Measurements from ENCODE around the gene B3GALT6. TPM values are rescaled to one million over a fixed set of nuclear protein-coding genes. Genes with fewer than 3 reads are reported as not detected.

The B3GALT6 gene
- total RNA-seq, 1 experiment from 2014 or later = 20.0 TPM

DNA sequence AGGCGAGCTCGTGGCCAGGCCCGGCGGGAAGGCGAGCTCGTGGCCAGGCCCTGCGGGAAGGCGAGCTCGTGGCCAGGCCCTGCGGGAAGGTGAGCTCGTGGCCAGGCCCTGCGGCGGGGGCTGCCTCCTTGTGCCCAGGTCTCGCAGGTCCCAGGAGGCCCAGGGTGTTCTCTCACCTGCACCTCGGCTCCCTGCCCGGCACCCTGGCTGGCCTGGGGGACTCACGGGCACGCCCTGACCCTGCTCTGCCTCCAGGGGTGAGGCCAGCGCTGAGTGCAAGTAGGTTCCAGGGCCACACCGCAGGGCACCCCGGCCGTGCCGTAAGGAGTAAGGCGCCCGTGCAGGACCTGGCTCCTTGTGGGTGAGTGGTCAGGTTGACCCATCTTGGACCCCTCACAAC, 4.7 kb upstream of the B3GALT6 start:
- H3K27me3 Mint-ChIP-seq (ENCODE audit: low read depth) = no peaks in the 10 kb centered on the region
- ChIA-PET CTCF (no interaction called here), POLR2A (no interaction called here)
- H3K4me1 Mint-ChIP-seq = peaks cover 7% of the 10 kb centered on the region
- H3K27ac Mint-ChIP-seq = no peak overlapping the region
- ATAC-seq (no peak), DNase-seq (ENCODE audit: low spot score) (no peak)
- H3K9me3 Mint-ChIP-seq = no peaks in the 10 kb centered on the region
- H3K4me3 Mint-ChIP-seq = no peak overlapping the region
- peaks cover 22% of the 10 kb centered on the region for H3K36me3 Mint-ChIP-seq
- no peak for TF ChIP-seq SMAD4 (CRISPR knock-in tag; IDR thresholded peaks at IDR 0.05)
- no peak for TF ChIP-seq ARID4B (CRISPR knock-in tag; IDR thresholded peaks at IDR 0.05; ENCODE audit: borderline replicate concordance)
- TF ChIP-seq EMX1 (CRISPR knock-in tag; IDR thresholded peaks at IDR 0.05) = no peak
- no peak for TF ChIP-seq GABPB1 (CRISPR knock-in tag; IDR thresholded peaks at IDR 0.05)
- no peak for TF ChIP-seq ZSCAN18 (CRISPR knock-in tag; IDR thresholded peaks at IDR 0.05)
- TF ChIP-seq CBFB (CRISPR knock-in tag; IDR thresholded peaks at IDR 0.05; ENCODE audit: low read depth) = no peak
- no peak for TF ChIP-seq HMGXB4 (CRISPR knock-in tag; IDR thresholded peaks at IDR 0.05)
- no peak for TF ChIP-seq FOXJ3 (CRISPR knock-in tag; IDR thresholded peaks at IDR 0.05; ENCODE audit: borderline replicate concordance)
- no peak for TF ChIP-seq ZNF671 (CRISPR knock-in tag; IDR thresholded peaks at IDR 0.05)
- TF ChIP-seq AR (CRISPR knock-in tag; IDR thresholded peaks at IDR 0.05) = no peak
- no peak for TF ChIP-seq GTF2I (CRISPR knock-in tag; conservative IDR thresholded peaks at IDR 0.05)
- no peak for TF ChIP-seq PRDM15 (CRISPR knock-in tag; IDR thresholded peaks at IDR 0.05)
- no peak for TF ChIP-seq ATF3 (CRISPR knock-in tag; conservative IDR thresholded peaks at IDR 0.05)
- no peak for TF ChIP-seq NR2C2 (CRISPR knock-in tag; IDR thresholded peaks at IDR 0.05)
- TF ChIP-seq, protein P1, sequence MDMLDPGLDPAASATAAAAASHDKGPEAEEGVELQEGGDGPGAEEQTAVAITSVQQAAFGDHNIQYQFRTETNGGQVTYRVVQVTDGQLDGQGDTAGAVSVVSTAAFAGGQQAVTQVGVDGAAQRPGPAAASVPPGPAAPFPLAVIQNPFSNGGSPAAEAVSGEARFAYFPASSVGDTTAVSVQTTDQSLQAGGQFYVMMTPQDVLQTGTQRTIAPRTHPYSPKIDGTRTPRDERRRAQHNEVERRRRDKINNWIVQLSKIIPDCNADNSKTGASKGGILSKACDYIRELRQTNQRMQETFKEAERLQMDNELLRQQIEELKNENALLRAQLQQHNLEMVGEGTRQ (CRISPR knock-in tag; IDR thresholded peaks at IDR 0.05) = no peak
- TF ChIP-seq ZNF416 (CRISPR knock-in tag; IDR thresholded peaks at IDR 0.05) = no peak
- TF ChIP-seq JAZF1 (CRISPR knock-in tag; IDR thresholded peaks at IDR 0.05) = no peak
- TF ChIP-seq SOX15 (CRISPR knock-in tag; IDR thresholded peaks at IDR 0.05) = no peak
- no peak for TF ChIP-seq ZNF532 (CRISPR knock-in tag; IDR thresholded peaks at IDR 0.05; ENCODE audit: borderline replicate concordance)

Data from WTC11 (cell line).